ENCODE results near the gene EXOC2.

EXOC2 gene

GRCh38 chr6:439641-440167, 253.2 kb downstream of the EXOC2 start:
- H3K4me1 ChIP-seq (ENCODE audit: control insufficient read depth, insufficient read depth, low read length), result no peaks in the 10 kb centered on the region
- no peaks in the 10 kb centered on the region for H3K27me3 ChIP-seq (ENCODE audit: control insufficient read depth, insufficient read depth, low read length)
- H3K9me3 ChIP-seq (ENCODE audit: control insufficient read depth, insufficient read depth, low read length), result no peaks in the 10 kb centered on the region
- H3K36me3 ChIP-seq (ENCODE audit: control insufficient read depth, insufficient read depth, low read length), result no peaks in the 10 kb centered on the region
- no peak overlapping the region for H3K4me3 ChIP-seq (ENCODE audit: low read depth, low read length)
- no peak overlapping the region for H3K9ac ChIP-seq (ENCODE audit: low read depth, low read length)

- Histone ChIP-seq H3K4me3 (ENCODE audit: low read depth, low read length) (no peak overlapping the region), H3K36me3 (ENCODE audit: control insufficient read depth, insufficient read depth, low read length) (no peaks in the 10 kb centered on the region), H3K9ac (ENCODE audit: low read depth, low read length) (no peak overlapping the region), H3K9me3 (ENCODE audit: control insufficient read depth, insufficient read depth, low read length) (no peaks in the 10 kb centered on the region), H3K4me1 (ENCODE audit: control insufficient read depth, insufficient read depth, low read length) (no peaks in the 10 kb centered on the region), H3K27me3 (ENCODE audit: control insufficient read depth, insufficient read depth, low read length) (no peaks in the 10 kb centered on the region)
Observed at GRCh38 chr6:438634-439170, 254.2 kb downstream of the EXOC2 start.

- no peak overlapping the region for H3K9ac ChIP-seq (ENCODE audit: low read depth, low read length)
- no peaks in the 10 kb centered on the region for H3K36me3 ChIP-seq (ENCODE audit: control insufficient read depth, insufficient read depth, low read length)
- H3K4me3 ChIP-seq (ENCODE audit: low read depth, low read length), result no peak overlapping the region
- no peaks in the 10 kb centered on the region for H3K27me3 ChIP-seq (ENCODE audit: control insufficient read depth, insufficient read depth, low read length)
- no peaks in the 10 kb centered on the region for H3K9me3 ChIP-seq (ENCODE audit: control insufficient read depth, insufficient read depth, low read length)
- H3K4me1 ChIP-seq (ENCODE audit: control insufficient read depth, insufficient read depth, low read length), result no peaks in the 10 kb centered on the region
Observed at GRCh38 chr6:437037-437392, 255.9 kb downstream of the EXOC2 start.

GRCh38 chr6:436308-437036, 256.5 kb downstream of the EXOC2 start:
- Histone ChIP-seq H3K9me3 (ENCODE audit: control insufficient read depth, insufficient read depth, low read length) (no peaks in the 10 kb centered on the region), H3K4me1 (ENCODE audit: control insufficient read depth, insufficient read depth, low read length) (no peaks in the 10 kb centered on the region), H3K27me3 (ENCODE audit: control insufficient read depth, insufficient read depth, low read length) (no peaks in the 10 kb centered on the region), H3K9ac (ENCODE audit: low read depth, low read length) (no peak overlapping the region), H3K4me3 (ENCODE audit: low read depth, low read length) (no peak overlapping the region), H3K36me3 (ENCODE audit: control insufficient read depth, insufficient read depth, low read length) (no peaks in the 10 kb centered on the region)

GRCh38 chr6:435441-436307, 257.3 kb downstream of the EXOC2 start:
- no peaks in the 10 kb centered on the region for H3K36me3 ChIP-seq (ENCODE audit: control insufficient read depth, insufficient read depth, low read length)
- no peaks in the 10 kb centered on the region for H3K4me1 ChIP-seq (ENCODE audit: control insufficient read depth, insufficient read depth, low read length)
- H3K9me3 ChIP-seq (ENCODE audit: control insufficient read depth, insufficient read depth, low read length), result no peaks in the 10 kb centered on the region
- H3K9ac ChIP-seq (ENCODE audit: low read depth, low read length), result no peak overlapping the region
- H3K27me3 ChIP-seq (ENCODE audit: control insufficient read depth, insufficient read depth, low read length), result no peaks in the 10 kb centered on the region
- no peak overlapping the region for H3K4me3 ChIP-seq (ENCODE audit: low read depth, low read length)
